ENCODE results near the gene FUT6.

The FUT6 gene

DNA sequence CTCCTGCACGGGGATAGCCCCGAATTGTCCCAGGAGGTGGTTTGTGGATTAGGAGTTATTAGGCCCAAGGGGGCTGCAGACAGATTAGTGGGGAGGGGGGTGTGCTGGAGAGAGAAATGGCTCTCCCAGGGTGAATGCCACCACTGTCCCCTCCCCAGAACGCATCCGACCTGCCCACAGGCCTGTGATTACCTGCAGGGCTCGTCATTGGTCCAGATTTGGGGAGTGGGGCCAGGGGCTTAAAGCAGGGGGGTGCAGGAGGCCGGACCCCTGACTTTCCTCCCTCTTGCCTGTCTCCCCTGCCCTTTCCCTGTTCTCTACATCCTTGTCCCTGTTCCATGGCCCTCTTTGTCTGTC, 33.4 kb downstream of the FUT6 start:
- H3K79me2 ChIP-seq (ENCODE audit: insufficient read depth, low read length): no peaks in the 10 kb centered on the region
- no peak overlapping the region for H3K4me3 ChIP-seq (ENCODE audit: low read depth, low read length, poor library complexity, severe bottlenecking)
- no peaks in the 10 kb centered on the region for H4K20me1 ChIP-seq (ENCODE audit: insufficient read depth, low read length)
- no peak overlapping the region for H3K27ac ChIP-seq (ENCODE audit: low read depth, low read length, poor library complexity, severe bottlenecking)
- TF ChIP-seq, protein P1, sequence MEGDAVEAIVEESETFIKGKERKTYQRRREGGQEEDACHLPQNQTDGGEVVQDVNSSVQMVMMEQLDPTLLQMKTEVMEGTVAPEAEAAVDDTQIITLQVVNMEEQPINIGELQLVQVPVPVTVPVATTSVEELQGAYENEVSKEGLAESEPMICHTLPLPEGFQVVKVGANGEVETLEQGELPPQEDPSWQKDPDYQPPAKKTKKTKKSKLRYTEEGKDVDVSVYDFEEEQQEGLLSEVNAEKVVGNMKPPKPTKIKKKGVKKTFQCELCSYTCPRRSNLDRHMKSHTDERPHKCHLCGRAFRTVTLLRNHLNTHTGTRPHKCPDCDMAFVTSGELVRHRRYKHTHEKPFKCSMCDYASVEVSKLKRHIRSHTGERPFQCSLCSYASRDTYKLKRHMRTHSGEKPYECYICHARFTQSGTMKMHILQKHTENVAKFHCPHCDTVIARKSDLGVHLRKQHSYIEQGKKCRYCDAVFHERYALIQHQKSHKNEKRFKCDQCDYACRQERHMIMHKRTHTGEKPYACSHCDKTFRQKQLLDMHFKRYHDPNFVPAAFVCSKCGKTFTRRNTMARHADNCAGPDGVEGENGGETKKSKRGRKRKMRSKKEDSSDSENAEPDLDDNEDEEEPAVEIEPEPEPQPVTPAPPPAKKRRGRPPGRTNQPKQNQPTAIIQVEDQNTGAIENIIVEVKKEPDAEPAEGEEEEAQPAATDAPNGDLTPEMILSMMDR (IDR thresholded peaks at IDR 0.05; ENCODE audit: low read length): no peak
- TF ChIP-seq EZH2 (IDR thresholded peaks at IDR 0.05; ENCODE audit: borderline replicate concordance, low read length): no peak
- H3K36me3 ChIP-seq (ENCODE audit: insufficient read depth, low read length): no peaks in the 10 kb centered on the region
- H3F3A ChIP-seq (ENCODE audit: insufficient read depth, low read length): no peaks in the 10 kb centered on the region
- H3K4me2 ChIP-seq (ENCODE audit: low read length): no peak overlapping the region
- no peak overlapping the region for H3K9ac ChIP-seq (ENCODE audit: low read length)
- H3K9me3 ChIP-seq (ENCODE audit: low read length): no peaks in the 10 kb centered on the region
- H2AFZ ChIP-seq (ENCODE audit: low read length): no peak overlapping the region
- H3K4me1 ChIP-seq (ENCODE audit: insufficient read depth, low read length, severe bottlenecking): peaks cover 18% of the 10 kb centered on the region
- H3K27me3 ChIP-seq (ENCODE audit: insufficient read depth, low read length): no peaks in the 10 kb centered on the region; the same call in 1 of the 2 replicates
- H3K9me2 ChIP-seq (ENCODE audit: low read depth, low read length): no peaks in the 10 kb centered on the region

GRCh38 chr19:5805462-5806132, 33.9 kb downstream of the FUT6 start:
- Histone ChIP-seq H3K4me2 (ENCODE audit: low read length) (peak overlapping the region; percentile 44), H3K4me3 (ENCODE audit: low read depth, low read length, poor library complexity, severe bottlenecking) (peak overlapping the region; percentile 31), H4K20me1 (ENCODE audit: insufficient read depth, low read length) (no peaks in the 10 kb centered on the region), H3K4me1 (ENCODE audit: insufficient read depth, low read length, severe bottlenecking) (peaks cover 18% of the 10 kb centered on the region), H3K27me3 (ENCODE audit: insufficient read depth, low read length) (no peaks in the 10 kb centered on the region; the same call in 1 of the 2 replicates), H3K36me3 (ENCODE audit: insufficient read depth, low read length) (no peaks in the 10 kb centered on the region), H3K9me2 (ENCODE audit: low read depth, low read length) (no peaks in the 10 kb centered on the region), H2AFZ (ENCODE audit: low read length) (no peak overlapping the region), H3K27ac (ENCODE audit: low read depth, low read length, poor library complexity, severe bottlenecking) (no peak overlapping the region), H3K9me3 (ENCODE audit: low read length) (no peaks in the 10 kb centered on the region), H3K79me2 (ENCODE audit: insufficient read depth, low read length) (no peaks in the 10 kb centered on the region), H3K9ac (ENCODE audit: low read length) (no peak overlapping the region), H3F3A (ENCODE audit: insufficient read depth, low read length) (no peaks in the 10 kb centered on the region)
- TF ChIP-seq, protein P1 (IDR thresholded peaks at IDR 0.05; ENCODE audit: low read length): peak; percentile 73
- TF ChIP-seq EZH2 (IDR thresholded peaks at IDR 0.05; ENCODE audit: borderline replicate concordance, low read length): no peak

DNA sequence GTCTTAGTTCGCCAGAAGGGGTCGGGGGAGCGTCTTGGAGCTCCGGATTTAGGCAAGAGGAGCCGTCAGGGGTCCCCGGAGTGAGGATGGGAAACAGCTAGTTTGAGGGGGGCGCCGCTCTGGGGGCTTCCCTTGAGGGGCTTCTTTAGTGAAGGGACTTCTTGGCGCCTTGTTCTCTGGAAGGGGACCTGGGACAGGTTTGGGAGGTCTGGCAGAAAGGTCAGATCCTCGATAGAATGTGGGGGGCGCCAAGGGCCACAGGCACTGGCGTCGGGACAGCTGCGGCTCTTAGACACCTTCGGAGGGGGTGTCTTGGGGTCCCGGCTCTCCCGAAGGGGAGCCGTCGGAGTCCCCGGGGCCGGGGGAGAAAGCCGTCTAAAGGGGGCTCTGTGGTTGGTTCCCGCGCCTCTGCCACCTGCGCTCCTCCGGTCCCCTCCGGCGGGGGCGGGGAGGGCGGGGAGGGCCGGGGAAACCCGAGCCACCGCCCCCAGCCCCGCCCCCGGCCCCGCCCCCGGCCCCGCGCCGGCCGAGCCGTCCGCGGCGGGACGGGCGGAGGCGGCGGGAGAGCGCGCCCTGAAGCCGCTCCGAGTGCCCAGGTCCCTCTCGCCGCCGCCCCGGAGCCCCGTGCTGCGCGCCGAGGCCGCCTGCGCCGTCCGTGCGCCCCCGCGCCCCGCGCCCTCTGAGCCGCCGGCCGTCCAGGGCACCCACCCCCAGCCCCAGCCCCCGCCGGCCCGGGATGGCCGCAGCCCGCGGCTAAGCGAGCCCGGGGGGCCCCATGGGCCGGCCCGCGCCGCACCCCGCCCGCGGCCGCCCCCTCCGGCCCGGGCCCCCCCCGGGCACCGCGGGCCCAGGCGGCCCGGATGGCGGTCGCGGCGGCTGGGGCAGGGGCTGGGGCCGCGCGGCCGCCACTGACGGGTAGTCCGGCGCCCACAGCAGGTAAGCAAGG, 34.7 kb downstream of the FUT6 start, which contains the start of gene NRTN:
Gene NRTN (plus strand): TSS at position 552 of the 946 bp plus-strand sequence. CDS start 19,099 bp downstream, outside the sequence.
- H3F3A ChIP-seq (ENCODE audit: insufficient read depth, low read length): no peaks in the 10 kb centered on the region
- no peak within 1 kb of the TSS for H2AFZ ChIP-seq (ENCODE audit: low read length)
- H3K79me2 ChIP-seq (ENCODE audit: insufficient read depth, low read length): no peaks in the 10 kb centered on the region
- TF ChIP-seq, protein P1 (IDR thresholded peaks at IDR 0.05; ENCODE audit: low read length): no peak
- TF ChIP-seq EZH2 (IDR thresholded peaks at IDR 0.05; ENCODE audit: borderline replicate concordance, low read length): no peak
- H3K9me2 ChIP-seq (ENCODE audit: low read depth, low read length): no peaks in the 10 kb centered on the region
- H3K36me3 ChIP-seq (ENCODE audit: insufficient read depth, low read length): no peaks in the 10 kb centered on the region
- H4K20me1 ChIP-seq (ENCODE audit: insufficient read depth, low read length): no peaks in the 10 kb centered on the region
- H3K27me3 ChIP-seq (ENCODE audit: insufficient read depth, low read length): no peaks in the 10 kb centered on the region; the same call in 1 of the 2 replicates
- peak within 1 kb of the TSS; percentile 3; the same call in 1 of the 2 replicates for H3K9ac ChIP-seq (ENCODE audit: low read length)
- peak within 1 kb of the TSS; percentile 61 for H3K4me2 ChIP-seq (ENCODE audit: low read length)
- no peak within 1 kb of the TSS for H3K27ac ChIP-seq (ENCODE audit: low read depth, low read length, poor library complexity, severe bottlenecking)
- H3K9me3 ChIP-seq (ENCODE audit: low read length): no peaks in the 10 kb centered on the region
- peaks cover 18% of the 10 kb centered on the region for H3K4me1 ChIP-seq (ENCODE audit: insufficient read depth, low read length, severe bottlenecking)
- peak within 1 kb of the TSS; percentile 46 for H3K4me3 ChIP-seq (ENCODE audit: low read depth, low read length, poor library complexity, severe bottlenecking)
